ENCODE data around the gene CDS1.
"Not testable (repeated sequence)": the region's sequence is repeated elsewhere in the genome, so short reads cannot be mapped to it uniquely, and the experiment has no call there.

The CDS1 gene

GRCh38 chr4:84677093-84677492 lies 94.2 kb downstream of the CDS1 start:
- DNase-seq, result no peak

GRCh38 chr4:84677995-84678394 lies 95.1 kb downstream of the CDS1 start:
- no peak for DNase-seq

- DNase-seq, result no peak
Measured at GRCh38 chr4:84678976-84679744, 96.2 kb downstream of the CDS1 start.

GRCh38 chr4:84680956-84681355 lies 98.0 kb downstream of the CDS1 start:
- DNase-seq, result no peak

GRCh38 chr4:84681486-84682274 lies 98.8 kb downstream of the CDS1 start:
- DNase-seq, result no peak

- not testable (repeated sequence) for DNase-seq
Measured at GRCh38 chr4:84682661-84683060, 99.7 kb downstream of the CDS1 start.

GRCh38 chr4:84683064-84683850 lies 100.3 kb downstream of the CDS1 start:
- DNase-seq, result no peak

GRCh38 chr4:84684361-84684760 lies 101.4 kb downstream of the CDS1 start:
- DNase-seq, result no peak

- DNase-seq, result no peak
Measured at GRCh38 chr4:84685105-84685504, 102.2 kb downstream of the CDS1 start.

- DNase-seq, result no peak
Measured at GRCh38 chr4:84688605-84689004, 105.7 kb downstream of the CDS1 start.

- DNase-seq, result no peak
Measured at GRCh38 chr4:84689197-84689596, 106.3 kb downstream of the CDS1 start.

- DNase-seq, result no peak
Measured at GRCh38 chr4:84690481-84690880, 107.6 kb downstream of the CDS1 start.

- peak; percentile 25 to 36 for DNase-seq
Measured at GRCh38 chr4:84691170-84691691, 108.3 kb downstream of the CDS1 start.

GRCh38 chr4:84691800-84692199 lies 108.9 kb downstream of the CDS1 start:
- no peak for DNase-seq

- DNase-seq, result no peak
Measured at GRCh38 chr4:84697159-84697558, 114.2 kb downstream of the CDS1 start.

- DNase-seq, result no peak
Measured at GRCh38 chr4:84697615-84698201, 114.8 kb downstream of the CDS1 start.

- no peak for DNase-seq
Measured at GRCh38 chr4:84699001-84699671, 116.2 kb downstream of the CDS1 start.

Measured in AML-193 (cell line).